Measurements from ENCODE around the gene PURA. TPM values are rescaled to one million over a fixed set of nuclear protein-coding genes. Genes with fewer than 3 reads are reported as not detected.

PURA gene
- total RNA-seq, 1 experiment from 2014 or later: 3.6 TPM

- Histone ChIP-seq H3K79me1 (ENCODE audit: insufficient read depth, low read depth, low read length, poor library complexity, severe bottlenecking) (no peaks in the 10 kb centered on the region), H3K4me2 (ENCODE audit: insufficient read depth, insufficient read length, low read length) (no peak overlapping the region), H3K79me2 (ENCODE audit: insufficient read depth, low read length) (no peaks in the 10 kb centered on the region), H3K18ac (ENCODE audit: insufficient read length, low read depth, low read length) (no peak overlapping the region), H4K5ac (ENCODE audit: insufficient read length, low read depth, low read length) (no peak overlapping the region), H2BK120ac (ENCODE audit: low read depth, low read length, poor library complexity, severe bottlenecking) (no peak overlapping the region), H4K8ac (replicated peaks; ENCODE audit: insufficient read length, low read depth, low read length) (no peak overlapping the region), H2BK5ac (ENCODE audit: insufficient read length, low read length) (no peak overlapping the region), H2AK5ac (ENCODE audit: insufficient read length, low read length) (no peak overlapping the region), H3K27ac (ENCODE audit: insufficient read length, low read depth, low read length) (no peak overlapping the region), H3K23ac (ENCODE audit: insufficient read length, low read depth, low read length) (no peak overlapping the region), H2AFZ (ENCODE audit: low read length) (no peak overlapping the region), H3K14ac (ENCODE audit: insufficient read depth, low read length) (no peak overlapping the region), H4K91ac (ENCODE audit: insufficient read length, low read depth, low read length) (no peak overlapping the region), H3K9me3 (ENCODE audit: control insufficient read depth, low read depth, low read length) (no peaks in the 10 kb centered on the region), H3K23me2 (ENCODE audit: insufficient read length, low read depth, low read length, poor library complexity, severe bottlenecking) (peaks cover 39% of the 10 kb centered on the region), H2BK12ac (ENCODE audit: insufficient read length, low read depth, low read length) (no peak overlapping the region), H3K56ac (ENCODE audit: insufficient read length, low read depth, low read length) (no peak overlapping the region), H2BK20ac (ENCODE audit: low read depth, low read length, poor library complexity, severe bottlenecking) (no peak overlapping the region), H3T11ph (ENCODE audit: low read length) (no peak overlapping the region), H3K4me1 (ENCODE audit: insufficient read depth, low read length) (peaks cover 5% of the 10 kb centered on the region; the same call in 1 of the 2 replicates), H3K27me3 (ENCODE audit: insufficient read depth, low read length) (peaks cover 37% of the 10 kb centered on the region), H2BK15ac (ENCODE audit: low read depth, low read length) (no peak overlapping the region), H3K9ac (ENCODE audit: extremely low read depth, insufficient read length, low read length) (no peak overlapping the region), H4K20me1 (ENCODE audit: control insufficient read depth, insufficient read depth, insufficient read length) (no peaks in the 10 kb centered on the region), H3K4ac (ENCODE audit: low read depth, low read length) (no peak overlapping the region)
- H3K9me3 Mint-ChIP-seq: no peaks in the 10 kb centered on the region; a peak in 1 of 5 replicates
- DNase-seq: no peak
- H3K4me1 Mint-ChIP-seq: peaks cover 46 to 48% of the 10 kb centered on the region in 2 experiments
- no peak overlapping the region for H3K27ac Mint-ChIP-seq
- no peak for TF ChIP-seq CTCF (conservative IDR thresholded peaks at IDR 0.05)
- H3K36me3 Mint-ChIP-seq (ENCODE audit: insufficient read depth in 1 of 3, low read depth in 3 of 3): no peaks in the 10 kb centered on the region
- H3K27me3 Mint-ChIP-seq (ENCODE audit: low read depth): peaks cover 87% of the 10 kb centered on the region
- no CpG with 5 or more reads among the region's 1 CpG for WGBS (ENCODE audit: extremely low coverage, insufficient read length, low lambda C conversion rate)
- H3K4me3 Mint-ChIP-seq: no peak overlapping the region
Observed at GRCh38 chr5:140110646-140110957, 3.3 kb upstream of the PURA start.
